Neural progenitor cell (in vitro differentiated cells): ENCODE data around the gene RAB20. TPM values are rescaled to one million over a fixed set of nuclear protein-coding genes. Genes with fewer than 3 reads are reported as not detected.

Source experiments
- DNase-seq: peaks from one replicate; pipeline ENCODE4 v3.0.0-alpha.2; 2016; ENCODE audit warnings: low spot score
- H2AFZ ChIP-seq: fragments of 200-600 bp; sonication (generic); replicated peaks from 2 replicates; pipeline ENCODE4 v1.6.1; 2016; ENCODE audit warnings: antibody characterized with exemption
- H3F3A ChIP-seq: fragments of 200-600 bp; sonication (generic); 2 replicates; pipeline ENCODE4 v1.6.1; 2016; ENCODE audit warnings: antibody characterized with exemption, low read depth
- H3K27ac ChIP-seq: fragments of 200-600 bp; sonication (generic); 2 replicates; pipeline ENCODE4 v1.5.1; 2016; ENCODE audit warnings: mild to moderate bottlenecking
- H3K27me3 ChIP-seq: fragments of 200-600 bp; sonication (generic); 2 replicates; pipeline ENCODE4 v1.6.1; 2016; ENCODE audit warnings: mild to moderate bottlenecking, moderate library complexity
- H3K36me3 ChIP-seq: fragments of 200-600 bp; sonication (generic); 2 replicates; pipeline ENCODE4 v1.5.1; 2016
- H3K4me1 ChIP-seq: fragments of 200-600 bp; sonication (generic); 2 replicates; pipeline ENCODE4 v1.6.1; 2016; ENCODE audit warnings: mixed run types
- H3K4me2 ChIP-seq: fragments of 200-600 bp; sonication (generic); 2 replicates; pipeline ENCODE4 v1.6.1; 2016
- H3K4me3 ChIP-seq: fragments of 200-600 bp; sonication (generic); 2 replicates; pipeline ENCODE4 v1.5.1; 2016
- H3K79me2 ChIP-seq: fragments of 200-600 bp; sonication (generic); 2 replicates; pipeline ENCODE4 v1.6.1; 2016; ENCODE audit warnings: low read depth
- H3K9ac ChIP-seq: fragments of 200-600 bp; sonication (generic); 2 replicates; pipeline ENCODE4 v1.6.1; 2016
- H3K9me3 ChIP-seq: fragments of 200-600 bp; sonication (generic); 2 replicates; pipeline ENCODE4 v1.5.1; 2016; ENCODE audit warnings: low read depth
- H4K20me1 ChIP-seq: fragments of 200-600 bp; sonication (generic); 2 replicates; pipeline ENCODE4 v1.6.1; 2016; ENCODE audit warnings: low read depth
- H3K27ac Mint-ChIP-seq: 3 replicates; pipeline ENCODE4 v1.8.0; 2021; ENCODE audit warnings: mixed read lengths
- H3K27me3 Mint-ChIP-seq: 2 replicates; pipeline ENCODE4 v1.8.0; 2022; ENCODE audit warnings: low read depth, mild to moderate bottlenecking, inconsistent platforms, moderate library complexity, mixed read lengths; ENCODE audit not compliant: insufficient read depth
- H3K36me3 Mint-ChIP-seq: 3 replicates; pipeline ENCODE4 v1.8.0; 2021; ENCODE audit warnings: mixed read lengths
- H3K4me1 Mint-ChIP-seq: 3 replicates; pipeline ENCODE4 v1.8.0; 2021; ENCODE audit warnings: mixed read lengths
- H3K4me3 Mint-ChIP-seq: 3 replicates; pipeline ENCODE4 v1.8.0; 2021; ENCODE audit warnings: mild to moderate bottlenecking, moderate library complexity, mixed read lengths
- H3K9me3 Mint-ChIP-seq: 3 replicates; pipeline ENCODE4 v1.8.0; 2020; ENCODE audit warnings: mixed read lengths
- CTCF ChIP-seq: fragments of 200-600 bp; sonication (generic); IDR thresholded peaks from 2 replicates; pipeline ENCODE4 v1.5.1; 2017; ENCODE audit warnings: antibody characterized with exemption, mild to moderate bottlenecking
- EZH2 ChIP-seq: fragments of 200-600 bp; sonication (generic); IDR thresholded peaks from 2 replicates; pipeline ENCODE4 v1.6.1; 2017; ENCODE audit warnings: antibody characterized with exemption, mild to moderate bottlenecking, moderate library complexity
- EZH2phosphoT487 ChIP-seq: fragments of 200-600 bp; sonication (generic); IDR thresholded peaks from 2 replicates; pipeline ENCODE4 v1.6.1; 2017; ENCODE audit warnings: antibody characterized with exemption
- total RNA-seq: library from RNA; depleted of rRNA; stranded (reverse); fragments of >200 nt; gene quantifications from 2 replicates; pipeline ENCODE4 v1.2.3, GENCODE V29; 2015; ENCODE audit warnings: low replicate concordance

RAB20 gene
- total RNA-seq, 1 donor from 2014 or later, result 0.58 TPM

DNA sequence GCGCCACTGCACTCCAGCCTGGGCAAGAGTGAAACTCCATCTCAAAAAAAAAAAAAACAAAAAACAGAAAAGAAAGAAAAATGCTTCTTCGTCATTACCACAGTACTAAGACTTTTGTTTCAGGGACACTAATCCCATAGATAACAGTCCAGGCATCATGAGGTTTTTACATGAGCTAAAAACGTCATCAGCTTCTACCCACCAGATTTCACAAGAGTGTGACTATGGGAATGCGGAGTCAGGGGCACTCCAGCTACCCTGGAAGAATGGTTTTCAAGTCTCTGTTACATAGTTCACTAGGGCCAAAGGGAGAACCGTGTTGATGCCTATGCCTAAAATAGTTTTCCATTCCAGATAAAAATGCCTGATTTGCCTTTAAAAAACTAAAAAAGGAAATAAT, 33.2 kb downstream of the RAB20 start:
- no peak for DNase-seq
- Histone ChIP-seq H3K36me3 (no peaks in the 10 kb centered on the region), H2AFZ (no peak overlapping the region), H3K4me3 (no peak overlapping the region), H3K9ac (no peak overlapping the region), H3K79me2 (no peaks in the 10 kb centered on the region), H3K9me3 (no peaks in the 10 kb centered on the region), H3K4me2 (no peak overlapping the region), H4K20me1 (no peaks in the 10 kb centered on the region), H3K27ac (no peak overlapping the region), H3F3A (no peaks in the 10 kb centered on the region), H3K27me3 (no peaks in the 10 kb centered on the region), H3K4me1 (no peaks in the 10 kb centered on the region)
- Mint-ChIP-seq H3K4me1 (peaks cover 20% of the 10 kb centered on the region), H3K27me3 (peaks cover 7% of the 10 kb centered on the region), H3K36me3 (no peaks in the 10 kb centered on the region), H3K9me3 (peaks cover 13% of the 10 kb centered on the region), H3K4me3 (no peak overlapping the region), H3K27ac (no peak overlapping the region)
- no peak for TF ChIP-seq EZH2
- TF ChIP-seq CTCF, result no peak
- no peak for TF ChIP-seq EZH2phosphoT487

- H3K27ac ChIP-seq, result no peak overlapping the region
Observed at GRCh38 chr13:110525328-110526319, 35.9 kb downstream of the RAB20 start.

DNA sequence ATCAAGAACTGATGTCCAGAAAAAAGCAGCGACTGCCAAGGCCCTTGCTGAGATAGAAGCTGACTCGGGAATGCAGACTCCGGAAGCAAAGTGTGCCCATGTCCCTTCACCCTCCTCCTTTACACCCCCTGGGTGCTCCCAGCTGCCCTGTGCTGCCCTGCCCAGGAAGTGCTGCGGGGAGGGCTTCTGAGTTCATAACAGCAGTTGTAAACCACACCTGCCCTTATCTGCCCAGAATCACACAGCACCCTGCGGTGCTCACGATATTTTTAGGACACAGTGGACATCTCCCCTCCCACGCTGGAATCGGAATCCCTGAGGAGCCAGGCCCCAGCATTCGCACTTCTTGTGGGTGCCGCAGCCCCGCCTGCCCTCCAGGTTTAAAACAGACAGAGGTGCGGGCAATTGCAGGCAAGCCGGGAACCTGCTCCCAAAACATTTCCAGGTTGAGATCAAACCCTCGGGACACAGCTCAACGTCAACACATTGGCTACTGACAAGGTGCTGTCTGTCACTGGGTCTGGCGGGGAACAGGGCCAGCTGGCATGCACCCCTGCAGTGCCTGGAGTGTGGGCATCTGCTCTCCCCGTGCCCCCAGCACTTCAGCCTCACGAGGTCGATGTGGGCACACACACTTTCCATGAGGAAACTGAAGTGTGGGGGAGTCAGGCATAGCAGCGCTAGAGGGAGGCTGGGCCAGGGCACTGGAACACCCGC, 36.8 kb downstream of the RAB20 start:
- H3K79me2 ChIP-seq, result no peaks in the 10 kb centered on the region
- Mint-ChIP-seq H3K4me3 (no peak overlapping the region), H3K27me3 (peaks cover 6% of the 10 kb centered on the region), H3K4me1 (peaks cover 19% of the 10 kb centered on the region), H3K36me3 (no peaks in the 10 kb centered on the region), H3K27ac (no peak overlapping the region), H3K9me3 (peaks cover 10% of the 10 kb centered on the region)
- no peak overlapping the region for H3K4me3 ChIP-seq
- no peak overlapping the region for H2AFZ ChIP-seq
- no peaks in the 10 kb centered on the region for H3K4me1 ChIP-seq
- no peaks in the 10 kb centered on the region for H3K9me3 ChIP-seq
- no peak for DNase-seq
- no peak overlapping the region for H3K4me2 ChIP-seq
- no peaks in the 10 kb centered on the region for H4K20me1 ChIP-seq
- H3K27me3 ChIP-seq, result no peaks in the 10 kb centered on the region
- H3F3A ChIP-seq, result no peaks in the 10 kb centered on the region
- no peak overlapping the region for H3K9ac ChIP-seq
- no peaks in the 10 kb centered on the region for H3K36me3 ChIP-seq
- no peak for TF ChIP-seq CTCF
- TF ChIP-seq EZH2phosphoT487, result no peak
- no peak for TF ChIP-seq EZH2
- H3K27ac ChIP-seq, result no peak overlapping the region

More at GRCh38 chr13:110525328-110526319, 35.9 kb downstream of the RAB20 start:
- H3K4me3 Mint-ChIP-seq, result no peak overlapping the region
- no peaks in the 10 kb centered on the region for H3K36me3 Mint-ChIP-seq
- Histone ChIP-seq H3K9me3 (no peaks in the 10 kb centered on the region), H3K27me3 (no peaks in the 10 kb centered on the region), H3F3A (no peaks in the 10 kb centered on the region), H3K79me2 (no peaks in the 10 kb centered on the region), H4K20me1 (no peaks in the 10 kb centered on the region), H3K36me3 (no peaks in the 10 kb centered on the region), H3K9ac (no peak overlapping the region), H3K4me3 (no peak overlapping the region), H3K4me2 (no peak overlapping the region), H3K4me1 (no peaks in the 10 kb centered on the region), H2AFZ (no peak overlapping the region)
- peaks cover 21% of the 10 kb centered on the region for H3K4me1 Mint-ChIP-seq
- TF ChIP-seq EZH2phosphoT487 (no peak), CTCF (no peak), EZH2 (no peak)
- no peak for DNase-seq
- no peak overlapping the region for H3K27ac Mint-ChIP-seq
- peaks cover 4% of the 10 kb centered on the region for H3K27me3 Mint-ChIP-seq
- H3K9me3 Mint-ChIP-seq, result peaks cover 10% of the 10 kb centered on the region
